NCI-H1105 (cell line): Measurements from ENCODE around the gene LZTS2.
"Not testable (repeated sequence)": the region's sequence is repeated elsewhere in the genome, so short reads cannot be mapped to it uniquely, and the experiment has no call there.

Experiments
- DNase-seq: peaks from one replicate; lab custom pipeline; 2025; lab: John Stamatoyannopoulos, UW

Gene LZTS2

GRCh38 chr10:101032637-101033224 lies 33.1 kb downstream of the LZTS2 start:
- DNase-seq: no peak

GRCh38 chr10:101033276-101033675 lies 33.7 kb downstream of the LZTS2 start:
- DNase-seq: no peak

GRCh38 chr10:101034404-101034803 lies 34.8 kb downstream of the LZTS2 start:
- DNase-seq: not testable (repeated sequence)

GRCh38 chr10:101035314-101035713 lies 35.7 kb downstream of the LZTS2 start:
- no peak for DNase-seq

GRCh38 chr10:101035916-101036702 lies 36.5 kb downstream of the LZTS2 start:
- no peak for DNase-seq

GRCh38 chr10:101036726-101037125 lies 37.1 kb downstream of the LZTS2 start:
- DNase-seq: no peak

GRCh38 chr10:101038484-101038883 lies 38.9 kb downstream of the LZTS2 start:
- no peak for DNase-seq

- no peak for DNase-seq
Observed at GRCh38 chr10:101040061-101040460, 40.5 kb downstream of the LZTS2 start.

- DNase-seq: no peak
Observed at GRCh38 chr10:101040851-101041250, 41.2 kb downstream of the LZTS2 start.

- DNase-seq: peak; percentile 12
Observed at GRCh38 chr10:101041252-101041761, 41.7 kb downstream of the LZTS2 start.

GRCh38 chr10:101042118-101042517 lies 42.5 kb downstream of the LZTS2 start:
- no peak for DNase-seq

GRCh38 chr10:101042667-101043362 lies 43.2 kb downstream of the LZTS2 start:
- DNase-seq: peak; percentile 80

- no peak for DNase-seq
Observed at GRCh38 chr10:101043363-101043707, 43.7 kb downstream of the LZTS2 start.

GRCh38 chr10:101044117-101044516 lies 44.5 kb downstream of the LZTS2 start:
- no peak for DNase-seq

- DNase-seq: no peak
Observed at GRCh38 chr10:101046332-101047238, 47.0 kb downstream of the LZTS2 start.

- DNase-seq: no peak
Observed at GRCh38 chr10:101047268-101047667, 47.7 kb downstream of the LZTS2 start.

- DNase-seq: peak; percentile 65
Observed at GRCh38 chr10:101047961-101048892, 48.6 kb downstream of the LZTS2 start.

- DNase-seq: peak; percentile 61
Observed at GRCh38 chr10:101050208-101051069, 50.8 kb downstream of the LZTS2 start.

- DNase-seq: no peak
Observed at GRCh38 chr10:101052285-101052684, 52.7 kb downstream of the LZTS2 start.

- DNase-seq: no peak
Observed at GRCh38 chr10:101053516-101053915, 53.9 kb downstream of the LZTS2 start.
